Vagina (tissue), 2 donors: ENCODE measurements around the gene FAP. TPM values are rescaled to one million over a fixed set of nuclear protein-coding genes. Genes with fewer than 3 reads are reported as not detected.

ENCODE experiments used
- DNase-seq, 2 donors: peaks; one replicate each; pipeline ENCODE4 v3.0.0-alpha.2; 2017; ENCODE audit errors: extremely low spot score in 2 of 2
- H3K27ac ChIP-seq: fragments of 200-600 bp; sonication (generic); one replicate; pipeline ENCODE4 v1.5.1; 2019
- H3K27me3 ChIP-seq: fragments of 200-600 bp; sonication (generic); one replicate; pipeline ENCODE4 v1.5.1; 2019
- H3K36me3 ChIP-seq, 2 donors: fragments of 200-600 bp; sonication (generic); one replicate each; pipeline ENCODE4 v1.5.1; 2017 to 2019
- H3K4me1 ChIP-seq: fragments of 200-600 bp; sonication (generic); one replicate; pipeline ENCODE4 v1.5.1; 2019
- H3K4me3 ChIP-seq, 2 donors: fragments of 200-600 bp; sonication (generic); 1 replicate in 1 of 2; 2 replicates in 1 of 2; pipeline ENCODE4 v1.5.1; 2016 to 2019
- H3K9me3 ChIP-seq: fragments of 200-600 bp; sonication (generic); one replicate; pipeline ENCODE4 v1.5.1; 2019
- CTCF ChIP-seq, 3 experiments: fragments of 450-650 bp in 2 of 3; fragments of 200-600 bp in 1 of 3; sonication (generic) in 1 of 3; IDR thresholded peaks; one replicate each; pipeline ENCODE4 v1.5.1; 2017 to 2019; ENCODE audit warnings: antibody characterized with exemption in 3 of 3, mild to moderate bottlenecking in 2 of 3, moderate library complexity in 2 of 3
- POLR2A ChIP-seq, 2 donors: fragments of 450-650 bp; IDR thresholded peaks; one replicate each; pipeline ENCODE4 v1.6.1; 2017; ENCODE audit warnings: antibody characterized with exemption in 2 of 2, mild to moderate bottlenecking in 2 of 2, moderate library complexity in 2 of 2
- POLR2AphosphoS5 ChIP-seq, 2 donors: sonication (generic); formaldehyde crosslinking; IDR thresholded peaks; one replicate each; pipeline ENCODE4 v1.9.0; 2017; ENCODE audit warnings: antibody characterized with exemption in 2 of 2, mild to moderate bottlenecking in 2 of 2, low read depth in 1 of 2; ENCODE audit not compliant: insufficient read depth in 1 of 2
- intact Hi-C: fragments of 100-400 bp; cut with DNase I; formaldehyde crosslinking; loops from one replicate; pipeline ENCODE4 v1.15.1; 2023
- total RNA-seq: library from RNA; depleted of rRNA; stranded (reverse); fragments of >200 nt; gene quantifications from one replicate; pipeline ENCODE4 v1.2.3, GENCODE V29; 2016

Gene FAP
- total RNA-seq, 1 donor from 2014 or later = 4.2 TPM

- H3K9me3 ChIP-seq = no peaks in the 10 kb centered on the region
- H3K4me3 ChIP-seq = no peak overlapping the region
- TF ChIP-seq CTCF (IDR thresholded peaks at IDR 0.05) = no peak
- no peak for TF ChIP-seq POLR2AphosphoS5 (IDR thresholded peaks at IDR 0.05; ENCODE audit: insufficient read depth in 1 of 2, low read depth in 1 of 2)
- no peak for TF ChIP-seq POLR2A (IDR thresholded peaks at IDR 0.05)
- no peaks in the 10 kb centered on the region for H3K36me3 ChIP-seq
- H3K4me1 ChIP-seq = no peaks in the 10 kb centered on the region
- no peaks in the 10 kb centered on the region for H3K27me3 ChIP-seq
- intact Hi-C loops = no loop called here
- no peak overlapping the region for H3K27ac ChIP-seq
- no peak for DNase-seq
Measured at GRCh38 chr2:162164802-162165201, 78.4 kb downstream of the FAP start.

GRCh38 chr2:162159446-162159845 lies 83.8 kb downstream of the FAP start:
- Histone ChIP-seq H3K4me1 (no peaks in the 10 kb centered on the region), H3K36me3 (no peaks in the 10 kb centered on the region), H3K27me3 (no peaks in the 10 kb centered on the region), H3K27ac (no peak overlapping the region), H3K9me3 (no peaks in the 10 kb centered on the region), H3K4me3 (no peak overlapping the region)
- DNase-seq = no peak
- no peak for TF ChIP-seq POLR2A (IDR thresholded peaks at IDR 0.05)
- no peak for TF ChIP-seq POLR2AphosphoS5 (IDR thresholded peaks at IDR 0.05; ENCODE audit: insufficient read depth in 1 of 2, low read depth in 1 of 2)
- no peak for TF ChIP-seq CTCF (IDR thresholded peaks at IDR 0.05)
- intact Hi-C loops = no loop called here

- Histone ChIP-seq H3K36me3 (no peaks in the 10 kb centered on the region), H3K27ac (no peak overlapping the region), H3K4me1 (no peaks in the 10 kb centered on the region), H3K9me3 (no peaks in the 10 kb centered on the region), H3K27me3 (no peaks in the 10 kb centered on the region), H3K4me3 (no peak overlapping the region)
- intact Hi-C loops = no loop called here
- TF ChIP-seq POLR2AphosphoS5 (IDR thresholded peaks at IDR 0.05; ENCODE audit: insufficient read depth in 1 of 2, low read depth in 1 of 2) = no peak
- no peak for TF ChIP-seq POLR2A (IDR thresholded peaks at IDR 0.05)
- no peak for TF ChIP-seq CTCF (IDR thresholded peaks at IDR 0.05)
- no peak for DNase-seq
Measured at GRCh38 chr2:162156149-162156548, 87.1 kb downstream of the FAP start.

- no peak overlapping the region for H3K4me3 ChIP-seq
- no peak for DNase-seq
- no peaks in the 10 kb centered on the region for H3K27me3 ChIP-seq
- no peak for TF ChIP-seq POLR2A (IDR thresholded peaks at IDR 0.05)
- TF ChIP-seq POLR2AphosphoS5 (IDR thresholded peaks at IDR 0.05; ENCODE audit: insufficient read depth in 1 of 2, low read depth in 1 of 2) = no peak
- TF ChIP-seq CTCF (IDR thresholded peaks at IDR 0.05) = no peak
- no peaks in the 10 kb centered on the region for H3K9me3 ChIP-seq
- H3K36me3 ChIP-seq = no peaks in the 10 kb centered on the region
- no peaks in the 10 kb centered on the region for H3K4me1 ChIP-seq
- intact Hi-C loops = no loop called here
- H3K27ac ChIP-seq = no peak overlapping the region
Measured at GRCh38 chr2:162155093-162155492, 88.2 kb downstream of the FAP start.

GRCh38 chr2:162153608-162154224 lies 89.5 kb downstream of the FAP start:
- TF ChIP-seq POLR2A (IDR thresholded peaks at IDR 0.05) = no peak
- TF ChIP-seq POLR2AphosphoS5 (IDR thresholded peaks at IDR 0.05; ENCODE audit: insufficient read depth in 1 of 2, low read depth in 1 of 2) = no peak
- peak in 1 of 3 experiments; percentile 11 for TF ChIP-seq CTCF (IDR thresholded peaks at IDR 0.05)
- H3K9me3 ChIP-seq = no peaks in the 10 kb centered on the region
- H3K36me3 ChIP-seq = no peaks in the 10 kb centered on the region
- H3K4me1 ChIP-seq = no peaks in the 10 kb centered on the region
- DNase-seq = no peak
- no peak overlapping the region for H3K27ac ChIP-seq
- no peak overlapping the region for H3K4me3 ChIP-seq
- intact Hi-C loops = no loop called here
- no peaks in the 10 kb centered on the region for H3K27me3 ChIP-seq
